WERI-Rb-1 (cell line): ENCODE results near the gene LNPK.

Experiments
- DNase-seq: peaks from one replicate; pipeline ENCODE4 v3.0.0-alpha.2; 2020
- H3K27ac ChIP-seq: fragments of 250-450 bp; sonication (Bioruptor Pico); 2 replicates; pipeline ENCODE4 v1.5.1; 2020; ENCODE audit warnings: mild to moderate bottlenecking, moderate library complexity
- H3K27me3 ChIP-seq: fragments of 250-450 bp; sonication (Bioruptor Pico); 2 replicates; pipeline ENCODE4 v1.5.1; 2021; ENCODE audit warnings: mild to moderate bottlenecking, low read depth, moderate library complexity; ENCODE audit not compliant: insufficient read depth, severe bottlenecking
- H3K36me3 ChIP-seq: fragments of 250-450 bp; sonication (Bioruptor Pico); 2 replicates; pipeline ENCODE4 v1.5.1; 2020; ENCODE audit warnings: mild to moderate bottlenecking, moderate library complexity
- H3K4me3 ChIP-seq: 2 replicates; pipeline ENCODE4 v1.5.1; 2011; ENCODE audit warnings: low read depth, mild to moderate bottlenecking, control low read depth, low read length
- H3K9me3 ChIP-seq: fragments of 250-450 bp; sonication (Bioruptor Pico); 2 replicates; pipeline ENCODE4 v1.5.1; 2021; ENCODE audit warnings: mild to moderate bottlenecking, moderate library complexity; ENCODE audit not compliant: severe bottlenecking
- CTCF ChIP-seq: IDR thresholded peaks from 2 replicates; pipeline ENCODE4 v1.5.1; 2011; ENCODE audit warnings: low read depth, mild to moderate bottlenecking, control low read depth, inconsistent platforms, low read length

The LNPK gene

GRCh38 chr2:176004934-176005333 lies 2.9 kb upstream of the LNPK start:
- Histone ChIP-seq H3K36me3 (no peaks in the 10 kb centered on the region), H3K27ac (no peak overlapping the region), H3K4me3 (no peak overlapping the region), H3K9me3 (no peaks in the 10 kb centered on the region), H3K27me3 (no peaks in the 10 kb centered on the region)
- no peak for DNase-seq
- no peak for TF ChIP-seq CTCF

GRCh38 chr2:176003958-176004357 lies 1.9 kb upstream of the LNPK start:
- Histone ChIP-seq H3K27ac (no peak overlapping the region), H3K36me3 (no peaks in the 10 kb centered on the region), H3K27me3 (no peaks in the 10 kb centered on the region), H3K4me3 (no peak overlapping the region), H3K9me3 (no peaks in the 10 kb centered on the region)
- no peak for DNase-seq
- TF ChIP-seq CTCF: no peak

GRCh38 chr2:176002688-176003210 lies 682 bp upstream of the LNPK start:
- Histone ChIP-seq H3K36me3 (no peaks in the 10 kb centered on the region), H3K27ac (peak overlapping the region; percentile 91), H3K27me3 (no peaks in the 10 kb centered on the region), H3K9me3 (no peaks in the 10 kb centered on the region), H3K4me3 (peak overlapping the region; percentile 78)
- DNase-seq: peak; percentile 28
- no peak for TF ChIP-seq CTCF

- TF ChIP-seq CTCF: no peak
- H3K9me3 ChIP-seq: no peaks in the 10 kb centered on the region
- H3K36me3 ChIP-seq: no peaks in the 10 kb centered on the region
- peak overlapping the region; percentile 78 for H3K4me3 ChIP-seq
- peak overlapping the region; percentile 91 for H3K27ac ChIP-seq
- no peaks in the 10 kb centered on the region for H3K27me3 ChIP-seq
- peak; percentile 60 for DNase-seq
These were observed 669 bp downstream of the LNPK start for GRCh38 chr2:176001281-176001915.

- no peaks in the 10 kb centered on the region for H3K27me3 ChIP-seq
- no peak overlapping the region for H3K4me3 ChIP-seq
- H3K9me3 ChIP-seq: no peaks in the 10 kb centered on the region
- H3K36me3 ChIP-seq: no peaks in the 10 kb centered on the region
- H3K27ac ChIP-seq: no peak overlapping the region
- TF ChIP-seq CTCF: no peak
- DNase-seq: no peak
These were observed 2.7 kb downstream of the LNPK start for GRCh38 chr2:175999283-175999819.
